Common myeloid progenitor, CD34-positive (primary cell): ENCODE measurements around the gene C1orf116.

Experiments used
- CTCF ChIA-PET: fragments of 350-600 bp; sonication (Branson Sonifier 250); formaldehyde crosslinking; loops from one replicate; lab custom pipeline; 2021; ENCODE audit warnings: antibody characterized with exemption; lab: Charles Lee
- POLR2A ChIA-PET: fragments of 350-600 bp; sonication (Branson Sonifier 250); formaldehyde crosslinking; loops from one replicate; lab custom pipeline; 2021; ENCODE audit warnings: antibody characterized with exemption; lab: Charles Lee
- DNase-seq, 3 donors: peaks; one replicate each; pipeline versions ENCODE4 v3.0.0 to v3.0.0-alpha.2; 2013
- H3K27ac ChIP-seq, 2 experiments: 1 replicate in 1 of 2; 2 replicates in 1 of 2; pipeline ENCODE4 v1.7.0; 2013; ENCODE audit warnings: inconsistent platforms in 2 of 2, low read length in 2 of 2, mild to moderate bottlenecking in 2 of 2, low read depth in 1 of 2, moderate library complexity in 1 of 2; ENCODE audit not compliant: severe bottlenecking in 2 of 2, insufficient read depth in 1 of 2, poor library complexity in 1 of 2
- H3K27me3 ChIP-seq, 5 experiments: replicated peaks in 2 of 5; 1 replicate in 3 of 5; 2 replicates in 2 of 5; pipeline versions ENCODE4 v1.6.1 to v1.7.0; 2013; ENCODE audit warnings: low read length in 4 of 5, mild to moderate bottlenecking in 2 of 5, moderate library complexity in 2 of 5, inconsistent platforms in 1 of 5; ENCODE audit not compliant: insufficient read depth in 5 of 5, control insufficient read depth in 4 of 5
- H3K36me3 ChIP-seq, 4 experiments: 1 replicate in 2 of 4; 2 replicates in 2 of 4; pipeline versions ENCODE4 v1.6.1 to v1.7.0; 2013; ENCODE audit warnings: low read length in 3 of 4, control low read depth in 1 of 4, mild to moderate bottlenecking in 1 of 4; ENCODE audit not compliant: control insufficient read depth in 4 of 4, insufficient read depth in 4 of 4
- H3K4me1 ChIP-seq, 4 experiments: 1 replicate in 3 of 4; 2 replicates in 1 of 4; pipeline versions ENCODE4 v1.6.1 to v1.7.1; 2013; ENCODE audit warnings: low read length in 3 of 4, mild to moderate bottlenecking in 3 of 4, control low read depth in 1 of 4, inconsistent platforms in 1 of 4, moderate library complexity in 1 of 4; ENCODE audit not compliant: control insufficient read depth in 4 of 4, insufficient read depth in 4 of 4; ENCODE audit errors: control extremely low read depth in 1 of 4
- H3K4me3 ChIP-seq, 7 experiments: 1 replicate in 4 of 7; 2 replicates in 3 of 7; pipeline versions ENCODE4 v1.5.1 to v1.7.0; 2013; ENCODE audit warnings: mild to moderate bottlenecking in 7 of 7, low read length in 6 of 7, moderate library complexity in 6 of 7, inconsistent platforms in 2 of 7, low read depth in 2 of 7, control low read depth in 1 of 7; ENCODE audit not compliant: insufficient read depth in 4 of 7, control insufficient read depth in 1 of 7; ENCODE audit errors: extremely low read depth in 1 of 7
- H3K9me3 ChIP-seq, 5 experiments: 1 replicate in 4 of 5; 2 replicates in 1 of 5; pipeline versions ENCODE4 v1.6.1 to v1.7.1; 2013; ENCODE audit warnings: low read length in 4 of 5, mild to moderate bottlenecking in 2 of 5, inconsistent platforms in 1 of 5, low read depth in 1 of 5, moderate library complexity in 1 of 5; ENCODE audit not compliant: control insufficient read depth in 4 of 5, insufficient read depth in 2 of 5; ENCODE audit errors: control extremely low read depth in 1 of 5
- WGBS: methylation state at CpG from one replicate; pipeline ENCODE4 v1.1.5; 2013; ENCODE audit not compliant: insufficient coverage; 5-methylcytosine and 5-hydroxymethylcytosine counted together

Gene C1orf116

DNA sequence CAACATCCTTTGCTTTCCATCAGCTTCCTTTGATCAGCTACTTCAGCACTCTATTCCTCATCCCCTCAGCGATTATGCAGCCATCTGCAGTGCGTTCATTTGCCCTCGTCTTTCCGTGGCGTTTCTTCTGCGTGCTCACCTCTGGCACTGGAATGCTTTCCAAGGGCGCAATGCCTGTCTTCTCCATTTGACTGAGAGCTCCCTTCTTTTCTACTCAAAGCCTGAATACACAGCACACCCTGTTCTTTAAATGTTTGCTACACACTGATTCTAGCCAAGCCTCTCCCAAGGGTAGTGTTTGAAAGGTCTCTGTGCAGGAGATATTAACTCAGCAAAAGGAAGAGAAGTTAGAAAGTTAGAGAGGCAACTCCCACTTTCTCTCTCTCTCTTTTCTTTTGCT, 22.6 kb downstream of the C1orf116 start:
- peaks cover 0 to under 1% (median 0%) of the 10 kb centered on the region in 4 experiments for H3K4me1 ChIP-seq
- WGBS = 97% methylated on average over 7 of the region's 7 CpGs
- no peak overlapping the region for H3K27ac ChIP-seq
- H3K4me3 ChIP-seq = no peak overlapping the region
- POLR2A ChIA-PET = interaction anchor here (0.6 kb wide), 1 partner anchor 49 kb away, joined by 3 read pairs; no protein-coding TSS in a partner anchor
- no peaks in the 10 kb centered on the region for H3K9me3 ChIP-seq
- H3K36me3 ChIP-seq = no peaks in the 10 kb centered on the region
- DNase-seq = no peak
- H3K27me3 ChIP-seq = no peaks in the 10 kb centered on the region
- CTCF ChIA-PET = interaction anchor here (0.8 to 1.5 kb wide), 3 partner anchors 10 to 29 kb away, joined by 3 to 5 read pairs (median 4); no protein-coding TSS in a partner anchor

DNA sequence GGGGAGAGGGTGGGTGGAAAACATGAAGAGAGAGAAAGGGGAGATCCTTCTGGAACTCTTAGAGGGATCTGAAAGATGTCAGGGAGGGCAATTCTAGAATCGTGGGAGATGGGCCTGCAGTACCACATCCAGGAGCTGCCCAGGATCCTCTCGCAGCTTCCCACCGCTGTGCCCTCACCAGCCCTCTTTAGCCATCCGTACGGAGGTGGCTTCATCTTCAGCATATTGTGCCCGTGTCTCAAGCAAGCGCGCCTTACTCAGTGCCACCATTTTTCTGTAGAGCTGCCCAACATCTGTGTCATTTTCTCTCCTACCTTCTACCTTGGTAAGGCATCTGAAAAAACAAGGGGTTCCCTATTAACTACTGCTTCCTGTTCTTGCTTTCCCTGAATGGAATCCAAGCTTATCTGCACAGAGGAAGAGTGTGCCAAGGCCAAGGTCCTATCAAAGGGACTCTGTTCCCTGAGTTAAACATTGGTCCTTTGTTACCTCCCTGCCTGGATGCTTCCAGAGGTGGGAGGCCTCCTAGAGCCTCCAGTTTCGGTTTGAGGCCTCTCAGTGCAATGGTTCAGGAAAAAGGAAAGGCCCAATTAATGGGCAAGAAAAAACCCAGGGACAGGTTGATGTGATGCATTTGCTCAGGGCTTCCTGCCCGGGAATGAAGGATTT, 23.2 kb downstream of the C1orf116 start:
- DNase-seq = no peak
- Histone ChIP-seq H3K36me3 (no peaks in the 10 kb centered on the region), H3K27me3 (no peaks in the 10 kb centered on the region), H3K9me3 (no peaks in the 10 kb centered on the region), H3K27ac (no peak overlapping the region), H3K4me3 (no peak overlapping the region), H3K4me1 (peaks cover 0 to 3% (median 0%) of the 10 kb centered on the region in 4 experiments)
- 99% methylated on average over 10 of the region's 10 CpGs for WGBS
- CTCF ChIA-PET = interaction anchor here (0.8 to 1.5 kb wide), 2 partner anchors 15 to 28 kb away, joined by 3 to 5 read pairs; no protein-coding TSS in a partner anchor
- POLR2A ChIA-PET = no interaction called here

DNA sequence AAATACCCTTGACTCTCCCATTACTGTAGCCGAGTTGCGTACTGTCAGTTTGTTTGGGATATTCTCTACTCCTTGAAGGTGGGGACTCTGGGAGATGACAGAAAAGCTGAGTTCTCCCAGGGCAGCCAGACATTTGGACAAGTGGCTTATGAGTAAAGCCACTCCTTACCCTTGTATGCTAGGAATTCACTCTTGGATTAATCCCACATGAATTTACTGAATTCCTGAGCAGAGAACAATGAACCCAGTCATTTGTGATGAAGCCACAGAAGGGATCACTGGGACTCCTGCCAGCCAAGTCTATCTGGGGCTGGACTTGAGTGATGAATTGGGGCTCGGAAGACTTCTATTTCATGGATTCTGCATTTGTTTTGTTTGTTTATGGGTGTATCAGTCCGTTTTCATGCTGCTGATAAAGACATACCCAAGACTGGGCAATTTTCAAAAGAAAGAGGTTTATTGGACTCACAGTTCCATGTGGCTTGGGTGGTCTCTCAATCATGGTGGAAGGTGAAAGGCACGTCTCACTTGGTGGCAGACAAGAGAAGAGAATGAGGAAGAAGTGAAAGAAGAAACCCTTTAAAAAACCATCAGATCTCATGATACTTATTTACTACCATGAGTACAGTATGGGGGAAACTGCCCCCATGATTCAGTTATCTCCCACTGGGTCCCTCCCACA, 25.1 kb downstream of the C1orf116 start:
- H3K4me1 ChIP-seq = peaks cover 0 to 3% (median 0%) of the 10 kb centered on the region in 4 experiments
- POLR2A ChIA-PET = no interaction called here

DNA sequence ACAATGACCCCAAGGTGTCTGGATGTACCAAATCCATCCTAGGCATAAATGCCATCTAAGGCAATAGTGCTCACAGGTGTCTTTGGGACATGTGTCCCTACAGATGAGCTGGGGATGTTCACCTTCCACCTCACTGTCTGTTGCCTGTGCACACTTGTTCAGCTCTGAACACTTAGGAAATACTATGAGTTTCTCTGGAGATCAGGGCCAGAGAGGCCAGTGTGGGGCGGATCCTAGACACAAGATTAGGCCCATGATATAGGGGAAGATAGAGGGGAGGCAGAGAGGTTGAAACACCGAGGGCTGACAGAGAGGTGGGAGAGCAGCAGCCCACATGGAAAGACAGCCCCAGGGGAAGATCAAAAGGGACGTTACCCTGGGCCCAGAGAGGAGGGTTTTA, 25.6 kb downstream of the C1orf116 start:
- Histone ChIP-seq H3K27me3 (no peaks in the 10 kb centered on the region), H3K27ac (no peak overlapping the region), H3K4me3 (no peak overlapping the region), H3K4me1 (peaks cover 0 to 3% (median 0%) of the 10 kb centered on the region in 4 experiments), H3K36me3 (no peaks in the 10 kb centered on the region), H3K9me3 (no peaks in the 10 kb centered on the region)
- DNase-seq = no peak
- ChIA-PET CTCF (interaction anchor here (1.1 to 5.1 kb wide), 9 partner anchors 8 to 493 kb away, joined by 3 to 67 read pairs (median 4); no protein-coding TSS in a partner anchor), POLR2A (no interaction called here)
- WGBS = 100% methylated on average over 3 of the region's 3 CpGs

More for the DNA sequence above, 25.1 kb downstream of the C1orf116 start:
- H3K36me3 ChIP-seq = no peaks in the 10 kb centered on the region
- no peaks in the 10 kb centered on the region for H3K27me3 ChIP-seq
- CTCF ChIA-PET = interaction anchor here (1.4 to 5.1 kb wide), 2 partner anchors 9 to 14 kb away, joined by 4 to 67 read pairs; no protein-coding TSS in a partner anchor
- WGBS = 95% methylated on average over 3 of the region's 5 CpGs
- DNase-seq = no peak
- no peak overlapping the region for H3K4me3 ChIP-seq
- no peak overlapping the region for H3K27ac ChIP-seq
- H3K9me3 ChIP-seq = no peaks in the 10 kb centered on the region

DNA sequence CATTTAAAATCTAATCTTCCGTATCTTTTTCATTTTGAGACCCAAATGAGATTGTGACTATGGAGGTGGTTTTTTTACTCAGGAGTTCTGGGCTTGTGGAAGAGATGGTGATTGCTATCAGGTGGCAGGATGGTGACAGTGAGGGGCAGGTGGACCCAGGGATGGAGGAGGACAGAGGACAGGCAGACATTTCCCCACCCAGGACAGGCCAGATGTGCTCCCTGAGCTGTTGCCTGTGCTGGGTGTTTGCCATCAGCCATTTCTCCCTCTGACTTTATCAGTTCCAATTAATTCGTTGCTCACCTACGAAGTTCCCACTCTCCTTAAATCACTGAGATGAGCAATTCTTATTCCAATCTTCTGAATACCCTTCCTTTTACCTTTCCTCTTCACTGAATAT, 26.5 kb downstream of the C1orf116 start:
- Histone ChIP-seq H3K9me3 (no peaks in the 10 kb centered on the region), H3K4me3 (no peak overlapping the region), H3K27ac (no peak overlapping the region), H3K36me3 (no peaks in the 10 kb centered on the region), H3K27me3 (no peaks in the 10 kb centered on the region), H3K4me1 (peaks cover 0 to 3% (median 0%) of the 10 kb centered on the region in 4 experiments)
- WGBS = 100% methylated on average over 2 of the region's 3 CpGs
- CTCF ChIA-PET = interaction anchor here (0.9 to 5.1 kb wide), 14 partner anchors 8 to 494 kb away, joined by 3 to 67 read pairs (median 4); partner anchors contain the start of gene C1orf116
- POLR2A ChIA-PET = no interaction called here
- no peak for DNase-seq

DNA sequence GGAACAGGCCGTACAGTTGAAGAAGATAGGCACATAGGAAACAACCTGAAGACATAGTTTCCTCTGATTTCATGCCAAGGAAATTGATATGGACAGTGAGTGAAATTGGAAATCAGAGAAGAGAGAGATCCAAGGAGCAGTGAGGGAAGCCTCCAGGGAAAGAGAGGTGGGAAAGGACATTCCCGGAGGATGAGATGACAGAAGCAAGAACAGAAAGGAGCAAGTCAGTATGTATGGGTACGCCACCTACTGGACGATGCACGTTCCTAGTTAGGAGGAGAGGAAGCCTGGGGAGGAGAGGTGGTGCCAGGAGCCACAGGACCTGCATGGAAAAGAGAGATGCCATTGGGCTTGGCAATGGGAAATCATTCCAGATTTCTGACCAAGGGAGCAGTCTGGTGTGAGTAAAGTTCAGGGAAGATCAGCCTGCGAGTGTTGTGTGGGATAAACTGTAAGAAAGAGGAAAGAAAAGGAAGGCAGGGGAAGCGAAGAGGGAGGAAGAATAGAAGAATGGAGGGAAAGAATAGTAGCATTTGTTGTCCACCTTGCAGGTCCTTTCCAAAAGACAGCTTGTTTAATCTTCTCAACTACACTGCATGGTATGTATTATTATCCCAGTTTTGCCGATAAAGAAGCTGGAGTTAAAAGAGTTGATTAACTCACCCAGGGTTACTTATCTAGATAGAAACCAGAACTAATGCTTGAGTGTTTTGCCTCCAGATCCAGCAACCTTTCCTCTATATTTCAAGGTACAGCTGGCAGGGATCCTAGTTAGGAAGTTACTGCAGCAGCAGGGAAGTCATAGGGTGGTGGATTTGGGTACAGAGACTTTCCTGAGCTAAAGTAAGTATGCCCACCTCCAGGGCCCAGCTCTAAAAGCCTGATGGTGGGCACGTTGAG, 27.4 kb downstream of the C1orf116 start:
- Histone ChIP-seq H3K4me3 (peak overlapping the region in 1 of 7 experiments; percentile 51), H3K4me1 (peaks cover 0 to 7% (median 0%) of the 10 kb centered on the region in 4 experiments), H3K27ac (no peak overlapping the region), H3K9me3 (no peaks in the 10 kb centered on the region), H3K36me3 (no peaks in the 10 kb centered on the region), H3K27me3 (no peaks in the 10 kb centered on the region)
- ChIA-PET CTCF (interaction anchor here (0.7 to 5.1 kb wide), 19 partner anchors 9 to 495 kb away, joined by 3 to 67 read pairs (median 5); partner anchors contain the start of genes C1orf116 and FCMR), POLR2A (no interaction called here)
- DNase-seq = peak; percentile 31 to 56 (median 51)
- WGBS = 36% methylated on average over 7 of the region's 9 CpGs
